GM19193 (cell line): Measurements from ENCODE around the gene CAMKMT.

ENCODE experiments used
- POLR2A ChIP-seq: IDR thresholded peaks from 4 replicates; pipeline ENCODE4 v1.6.1; 2011; ENCODE audit not compliant: insufficient read depth, insufficient read length; ENCODE audit errors: extremely low read depth

The CAMKMT gene

DNA sequence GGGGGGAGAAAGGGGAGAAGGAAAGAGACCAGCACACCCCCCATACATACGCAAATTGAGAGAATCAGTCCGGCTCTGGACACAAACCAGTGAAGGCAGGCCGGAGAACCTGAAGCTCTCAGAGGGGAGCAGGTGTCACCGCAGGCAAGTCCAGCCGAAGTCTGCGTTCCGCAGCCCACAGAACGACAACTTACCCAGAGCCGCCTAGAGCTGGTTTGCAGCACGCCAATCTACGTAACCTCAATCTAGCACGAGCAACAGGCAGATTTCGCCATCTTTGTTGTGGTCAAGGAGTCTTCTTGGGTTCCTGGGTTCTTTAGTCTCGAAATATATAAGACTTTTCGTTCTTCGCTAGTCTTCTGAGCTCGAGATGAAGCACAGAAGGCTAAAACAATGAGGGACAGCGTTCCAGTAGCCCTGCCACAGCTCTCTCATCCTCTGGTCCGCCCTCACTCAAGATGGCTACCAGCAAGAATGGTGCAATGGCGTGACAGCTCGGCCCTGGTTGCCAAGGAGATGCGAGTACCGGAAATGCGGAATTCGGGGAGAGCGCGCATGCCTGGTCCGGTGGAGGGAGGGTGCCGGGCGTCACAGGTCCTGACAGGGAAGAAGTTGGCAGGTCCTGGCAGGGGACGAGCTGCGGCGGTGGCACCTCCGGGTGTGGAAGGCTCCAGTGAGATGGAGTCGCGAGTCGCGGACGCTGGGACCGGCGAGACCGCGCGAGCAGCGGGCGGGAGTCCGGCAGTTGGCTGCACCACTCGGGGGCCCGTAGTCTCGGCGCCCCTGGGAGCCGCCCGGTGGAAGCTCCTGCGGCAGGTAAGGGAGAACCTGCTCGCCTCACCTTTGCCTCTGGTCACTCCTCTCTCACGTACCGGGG, at the start of gene CAMKMT, which contains the start of gene PREPL:
TSS of gene CAMKMT (plus strand) at position 618 of the 877 bp plus-strand sequence.
TSS of gene PREPL (minus strand) at position 165 of the 877 bp plus-strand sequence. CDS start 15,152 bp downstream, outside the sequence.
- peak; percentile 97 for TF ChIP-seq POLR2A

DNA sequence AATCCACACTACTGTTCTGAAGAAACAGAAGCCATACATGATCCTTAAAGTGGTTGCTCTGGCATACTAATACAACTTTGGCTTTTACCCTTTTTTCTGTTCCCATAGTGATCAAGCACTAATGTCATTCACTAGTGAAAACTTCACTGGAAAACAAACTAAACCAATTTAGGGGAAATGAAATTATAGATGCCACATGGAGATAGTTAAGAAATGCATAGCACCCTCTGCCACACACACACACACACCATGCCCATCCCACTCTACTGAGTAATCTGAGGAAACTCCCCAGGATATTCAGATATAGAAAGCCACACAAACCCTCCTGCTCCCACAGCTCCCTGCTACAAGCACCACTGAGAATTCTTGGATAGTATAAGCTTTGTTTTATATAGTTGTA, 47.4 kb upstream of the CAMKMT start:
- TF ChIP-seq POLR2A, result no peak

DNA sequence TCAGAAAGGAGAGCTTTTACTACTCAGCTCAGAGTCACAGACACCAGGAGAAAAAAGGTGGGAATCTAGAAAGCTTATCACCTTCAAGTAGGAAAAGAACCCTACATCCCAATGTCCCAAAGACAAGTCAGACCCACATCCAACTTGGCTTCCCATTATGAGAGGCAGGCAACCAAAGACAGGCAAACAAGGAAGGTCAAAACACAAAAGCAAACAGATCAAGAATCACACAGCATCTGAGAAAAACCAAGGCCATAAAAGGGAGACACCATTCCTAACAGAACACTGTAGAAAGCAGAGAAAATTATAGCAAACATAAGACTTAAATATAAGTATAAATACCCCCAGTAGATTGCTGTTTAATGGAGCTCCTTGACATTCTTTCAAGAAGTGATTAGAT, 45.8 kb upstream of the CAMKMT start:
- TF ChIP-seq POLR2A, result no peak

DNA sequence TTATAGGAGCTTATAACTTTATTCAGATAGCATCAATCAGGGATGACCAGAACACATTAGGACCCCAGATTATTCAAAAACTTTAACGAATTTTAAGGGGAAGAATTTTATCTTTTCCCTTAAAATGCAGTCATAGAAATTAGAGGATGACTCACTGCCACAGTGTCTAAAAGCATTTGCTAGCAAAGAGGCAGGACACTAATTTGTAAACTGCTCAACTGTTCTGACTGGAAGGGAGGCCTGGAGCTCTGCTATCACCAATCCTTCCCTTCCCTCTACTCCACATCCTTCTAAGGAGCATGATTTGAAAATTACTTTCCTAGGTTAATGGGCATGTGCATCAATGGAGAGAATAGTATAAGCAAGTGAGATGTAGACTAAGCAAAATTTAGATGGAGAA, 40.9 kb upstream of the CAMKMT start:
- no peak for TF ChIP-seq POLR2A

DNA sequence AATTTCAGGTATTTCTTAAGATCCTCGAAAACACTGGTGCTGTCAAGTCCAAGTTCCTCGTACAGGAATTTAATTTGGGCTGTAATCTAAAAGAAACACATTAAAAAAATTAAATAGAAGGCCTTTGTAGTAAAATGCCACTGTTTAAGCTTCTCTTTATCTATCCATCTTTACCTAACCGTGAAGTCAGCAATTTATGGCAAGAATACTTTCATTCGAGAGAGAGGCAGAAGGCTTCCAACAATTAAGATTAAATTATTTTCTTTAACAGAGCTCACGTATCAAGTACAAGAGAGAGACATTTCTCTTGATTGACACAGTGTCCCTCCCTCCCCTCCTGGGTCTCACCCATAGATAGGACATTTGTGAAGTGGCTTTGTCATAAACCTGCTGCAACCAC, 40.4 kb upstream of the CAMKMT start:
- no peak for TF ChIP-seq POLR2A

DNA sequence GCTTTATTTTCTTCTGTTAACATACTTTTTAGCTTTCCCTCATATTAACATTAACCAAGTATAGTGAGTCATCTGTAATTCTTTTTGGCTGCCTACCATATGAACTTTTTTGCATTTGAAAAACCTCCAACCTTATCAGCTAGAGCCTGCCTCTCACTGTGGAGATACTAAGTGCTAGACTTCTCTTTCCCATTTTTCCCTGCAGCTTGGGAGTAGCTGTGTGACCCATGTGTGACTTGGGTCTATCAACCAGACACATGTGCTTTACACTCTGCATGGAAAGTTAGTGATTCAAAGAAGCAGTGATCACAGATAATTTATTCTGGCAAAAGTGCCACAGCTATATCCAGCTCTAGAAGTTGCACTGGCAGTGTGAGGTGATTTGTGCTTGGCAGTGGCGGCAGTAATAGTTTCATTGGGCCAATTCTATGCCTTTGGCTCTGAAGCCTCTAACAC, 36.7 kb upstream of the CAMKMT start:
- TF ChIP-seq POLR2A, result no peak

DNA sequence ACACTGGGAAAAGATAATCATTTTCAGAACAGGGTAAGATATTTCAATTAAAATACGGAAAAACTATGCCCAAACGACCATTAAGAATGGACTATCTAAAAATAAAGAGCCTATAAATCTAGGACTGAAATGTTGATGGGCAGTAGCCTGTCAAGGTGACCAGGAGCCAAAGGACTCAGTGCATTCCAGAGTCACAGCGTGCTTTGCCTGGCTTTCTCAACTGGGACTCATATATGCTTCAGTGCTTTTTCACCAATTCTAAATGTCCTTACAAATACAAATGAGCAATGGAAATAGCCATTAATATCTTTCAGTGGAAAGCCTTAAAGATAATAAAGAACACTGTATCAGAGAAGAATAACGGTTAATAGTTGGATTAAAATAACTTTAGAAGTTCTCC, 35.9 kb upstream of the CAMKMT start:
- no peak for TF ChIP-seq POLR2A

DNA sequence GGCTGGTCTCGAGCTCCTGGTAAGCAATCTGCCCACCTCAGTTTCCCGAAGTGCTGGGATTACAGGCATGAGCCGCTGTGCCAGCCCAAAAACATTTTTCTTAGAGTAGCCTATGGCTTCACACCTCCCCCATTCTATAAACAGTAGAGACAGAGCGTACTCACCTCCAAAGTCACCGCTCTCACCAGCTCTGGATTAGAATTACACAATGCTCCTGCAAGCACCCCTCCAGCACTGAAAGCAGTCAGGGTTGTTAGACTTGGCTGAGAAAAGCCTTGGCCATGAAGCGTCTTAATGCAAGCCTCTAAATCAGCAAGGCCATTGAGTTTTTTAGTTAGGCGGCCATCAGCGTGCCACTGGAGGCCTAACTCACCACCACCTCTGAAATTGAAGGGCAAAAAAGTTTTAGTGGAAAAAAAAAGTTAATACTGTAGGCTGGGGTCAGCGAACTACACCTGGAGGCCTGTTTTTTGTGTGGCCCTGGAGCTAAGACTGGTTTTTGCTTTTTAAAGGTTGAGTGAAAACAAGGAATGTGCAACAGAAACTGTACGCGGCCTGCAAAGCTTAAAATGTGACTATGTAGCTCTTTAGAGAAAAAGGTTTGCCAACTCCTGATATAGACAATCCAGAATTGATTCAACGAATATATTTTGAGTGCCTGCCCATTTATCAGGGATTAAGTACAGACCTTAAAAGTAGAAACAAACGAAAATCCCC, 35.0 kb upstream of the CAMKMT start:
- TF ChIP-seq POLR2A, result no peak

DNA sequence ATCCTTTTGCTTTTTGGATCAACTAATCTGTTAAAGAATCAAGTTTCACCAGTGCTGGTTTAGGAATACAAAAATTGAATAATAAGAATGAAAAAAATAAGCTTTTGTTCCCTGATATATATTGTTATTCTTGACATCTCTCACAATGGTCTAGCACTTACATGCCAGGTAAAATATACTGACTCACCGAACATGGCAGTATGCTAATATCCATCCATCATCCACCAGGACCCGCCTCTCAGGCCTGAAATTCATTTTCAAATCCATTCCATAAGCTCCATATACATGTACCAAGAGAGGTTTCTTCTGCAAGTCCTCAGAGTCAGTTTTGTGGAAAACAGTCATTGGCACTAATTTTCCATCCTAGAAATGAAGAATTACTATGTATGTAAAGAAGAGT, 33.0 kb upstream of the CAMKMT start:
- no peak for TF ChIP-seq POLR2A

DNA sequence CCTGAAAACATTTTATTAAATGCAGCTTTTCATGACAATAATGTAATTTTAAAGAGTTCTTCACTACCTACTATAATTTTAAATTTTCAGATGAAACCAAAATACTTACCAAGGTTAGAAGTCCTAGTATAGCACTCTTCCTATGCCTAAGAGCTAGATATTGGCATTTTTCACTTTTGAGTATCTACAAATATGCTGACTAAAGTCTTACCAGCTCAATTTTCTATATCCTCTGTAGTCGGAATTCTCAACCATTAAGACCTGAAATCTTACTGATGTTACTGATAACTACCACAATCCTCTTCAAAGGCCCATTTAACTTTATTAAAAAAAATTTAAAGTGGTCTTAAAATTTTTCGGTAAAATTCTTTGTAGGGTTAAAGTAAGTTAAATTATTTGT, 32.4 kb upstream of the CAMKMT start:
- TF ChIP-seq POLR2A, result no peak

DNA sequence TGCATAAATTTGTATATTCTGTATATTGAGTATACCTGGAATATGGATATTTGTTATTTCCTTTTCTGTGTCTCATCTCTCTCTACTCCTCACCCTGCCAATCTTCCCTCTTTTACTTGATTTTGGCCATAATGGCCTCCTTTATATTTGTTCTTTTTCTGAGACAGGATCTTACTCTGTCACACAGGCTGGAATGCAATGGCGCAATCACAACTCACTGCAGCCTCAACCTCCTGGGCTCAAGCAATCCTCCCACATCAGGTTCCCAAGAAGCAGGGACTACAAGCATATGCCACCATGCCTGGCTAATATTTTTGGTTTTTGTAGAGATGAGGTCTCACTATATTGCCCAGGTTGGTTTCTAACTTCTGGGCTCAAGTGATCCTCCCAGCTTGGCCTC, 30.9 kb upstream of the CAMKMT start:
- TF ChIP-seq POLR2A, result no peak

DNA sequence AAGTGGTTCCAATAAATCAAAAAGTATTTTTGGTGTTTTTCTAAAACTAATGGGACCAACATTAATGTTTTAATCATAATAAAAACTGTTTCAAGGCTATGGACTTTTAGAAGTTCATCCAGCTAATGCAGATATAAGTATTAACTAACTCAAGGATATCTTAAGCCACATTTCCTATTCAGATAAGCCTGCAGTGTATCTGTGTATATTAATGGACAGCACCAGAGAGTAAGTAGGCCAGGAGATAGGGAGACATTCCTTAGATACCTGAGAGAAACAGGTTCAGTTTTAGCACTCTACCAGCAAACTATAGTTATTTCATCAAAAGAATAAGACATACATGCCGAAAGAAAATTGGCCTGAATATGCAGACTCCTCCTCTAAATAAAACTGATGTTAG, 27.8 kb upstream of the CAMKMT start:
- no peak for TF ChIP-seq POLR2A

DNA sequence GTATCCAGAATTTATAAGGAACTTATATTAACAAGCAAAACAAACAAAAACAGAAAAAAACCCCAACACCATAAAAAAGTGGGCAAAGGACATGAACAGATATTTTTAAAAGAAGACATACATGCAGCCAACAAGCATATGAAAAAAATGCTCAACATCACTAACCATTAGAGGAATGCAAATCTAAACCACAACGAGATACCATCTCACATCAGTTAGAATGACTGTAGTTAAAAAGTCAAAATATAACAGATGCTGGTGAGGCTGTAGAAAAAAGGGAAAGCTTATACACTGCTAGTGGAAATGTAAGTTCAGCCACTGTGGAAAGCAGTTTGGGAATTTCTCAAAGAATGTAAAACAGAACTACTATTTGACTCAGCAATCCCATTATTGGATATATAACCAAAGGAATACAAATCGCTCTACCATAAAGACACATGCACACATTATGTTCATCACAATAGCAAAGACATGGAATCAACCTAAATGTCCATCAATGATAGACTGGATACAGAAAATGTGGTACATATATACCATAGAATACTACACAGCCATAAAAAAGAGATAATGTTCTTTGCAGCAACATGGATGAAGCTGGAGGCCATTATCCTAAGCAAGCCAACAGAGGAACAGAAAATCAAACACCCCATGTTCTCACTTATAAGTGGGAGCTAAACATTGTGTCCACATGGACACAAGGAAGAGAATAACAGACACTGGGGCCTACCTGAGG, 25.8 kb upstream of the CAMKMT start:
- TF ChIP-seq POLR2A, result no peak

DNA sequence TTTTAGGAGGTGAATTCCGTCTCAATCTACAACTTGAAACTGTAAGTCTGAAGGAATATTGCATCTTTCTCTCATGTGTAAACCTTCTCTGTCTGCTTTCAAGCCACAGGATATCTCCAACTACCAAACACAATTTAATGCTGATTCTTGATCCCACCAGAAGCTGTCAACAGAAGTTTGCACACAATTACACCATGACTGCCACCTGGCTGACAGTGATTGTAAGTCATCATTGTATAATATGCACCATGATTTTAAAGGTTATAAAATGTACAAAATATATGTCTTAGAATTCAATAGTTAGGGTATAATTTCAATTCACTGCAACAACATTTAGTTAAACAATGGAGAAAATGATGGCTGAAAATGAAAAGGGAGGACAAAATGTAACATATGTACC, 18.9 kb upstream of the CAMKMT start:
- no peak for TF ChIP-seq POLR2A

DNA sequence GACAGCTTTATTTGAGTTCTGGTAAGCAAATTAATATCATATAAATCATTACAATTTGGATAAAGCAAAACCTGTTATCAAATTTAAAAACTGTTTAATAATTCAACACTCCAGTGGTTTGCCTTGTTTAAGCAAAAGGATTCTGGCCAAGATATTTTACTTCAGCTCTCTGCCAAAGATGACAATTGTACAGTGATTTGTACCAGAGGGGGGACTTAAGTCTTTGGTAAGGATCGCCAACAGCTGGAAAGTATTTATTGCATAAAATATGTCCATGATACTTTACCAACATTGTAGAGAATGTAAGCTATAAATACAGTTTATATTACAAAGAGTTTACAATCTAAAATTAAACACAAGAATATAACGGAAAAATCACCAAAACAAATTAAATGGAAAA, 14.2 kb upstream of the CAMKMT start:
- no peak for TF ChIP-seq POLR2A
